NB4 (cell line): ENCODE data around the gene PELI2.

Source experiments
- DNase-seq: peaks from one replicate; pipeline ENCODE4 v3.0.0; 2010; ENCODE audit warnings: low read depth
- H3K4me3 ChIP-seq: one replicate; pipeline ENCODE4 v1.5.1; 2011; ENCODE audit warnings: mild to moderate bottlenecking, low read depth, low read length, moderate library complexity
- CTCF ChIP-seq: IDR thresholded peaks from one replicate; pipeline ENCODE4 v1.5.1; 2012; ENCODE audit warnings: low read depth, low read length
- MAX ChIP-seq: IDR thresholded peaks from 2 replicates; pipeline ENCODE4 v1.6.1; 2011; ENCODE audit warnings: low read depth, low read length
- MYC ChIP-seq: IDR thresholded peaks from 2 replicates; pipeline ENCODE4 v1.6.1; 2011; ENCODE audit warnings: low read depth, low read length
- POLR2A ChIP-seq: IDR thresholded peaks from 2 replicates; pipeline ENCODE4 v1.6.1; 2011; ENCODE audit warnings: mild to moderate bottlenecking; ENCODE audit not compliant: insufficient read length; ENCODE audit errors: extremely low read depth

PELI2 gene

GRCh38 chr14:56278383-56278782, 160.2 kb downstream of the PELI2 start:
- no peak for TF ChIP-seq MYC
- TF ChIP-seq POLR2A: no peak
- TF ChIP-seq CTCF: no peak
- TF ChIP-seq MAX: no peak
- no peak for DNase-seq

GRCh38 chr14:56280843-56281242, 162.6 kb downstream of the PELI2 start:
- no peak overlapping the region for H3K4me3 ChIP-seq
- TF ChIP-seq MAX: no peak
- TF ChIP-seq CTCF: no peak
- TF ChIP-seq MYC: no peak
- TF ChIP-seq POLR2A: no peak
- DNase-seq: no peak

More at GRCh38 chr14:56278383-56278782, 160.2 kb downstream of the PELI2 start:
- H3K4me3 ChIP-seq: no peak overlapping the region

- TF ChIP-seq MYC (no peak), CTCF (no peak), POLR2A (no peak), MAX (no peak)
- DNase-seq: no peak
Measured at GRCh38 chr14:56282179-56282578, 164.0 kb downstream of the PELI2 start.

GRCh38 chr14:56284641-56285040, 166.4 kb downstream of the PELI2 start:
- TF ChIP-seq MYC: no peak
- TF ChIP-seq MAX: no peak
- no peak for TF ChIP-seq CTCF
- no peak for TF ChIP-seq POLR2A
- no peak for DNase-seq
- no peak overlapping the region for H3K4me3 ChIP-seq

More at GRCh38 chr14:56282179-56282578, 164.0 kb downstream of the PELI2 start:
- no peak overlapping the region for H3K4me3 ChIP-seq

GRCh38 chr14:56289155-56289554, 170.9 kb downstream of the PELI2 start:
- no peak for TF ChIP-seq POLR2A
- no peak overlapping the region for H3K4me3 ChIP-seq
- DNase-seq: no peak

- DNase-seq: no peak
- TF ChIP-seq CTCF (no peak), MAX (no peak), MYC (no peak), POLR2A (no peak)
- no peak overlapping the region for H3K4me3 ChIP-seq
Measured at GRCh38 chr14:56290195-56290594, 172.0 kb downstream of the PELI2 start.
